WTC11 (cell line): ENCODE data around the gene FRMD5. TPM values are rescaled to one million over a fixed set of nuclear protein-coding genes. Genes with fewer than 3 reads are reported as not detected.

ENCODE experiments used
- ATAC-seq: fragments of 200-7000 bp; cut with Tn5 transposase; 2 replicates; pipeline ENCODE4 v1.10.0; 2021; ENCODE audit warnings: mild to moderate bottlenecking, moderate library complexity
- CTCF ChIA-PET: fragments of 300-600 bp; sonication (Branson Sonifier 250); formaldehyde crosslinking; loops from one replicate; lab custom pipeline; 2021; ENCODE audit warnings: antibody characterized with exemption; lab: Charles Lee
- POLR2A ChIA-PET: fragments of 350-600 bp; sonication (Branson Sonifier 250); formaldehyde crosslinking; loops from one replicate; lab custom pipeline; 2021; ENCODE audit warnings: antibody characterized with exemption; lab: Charles Lee
- DNase-seq: peaks from one replicate; pipeline ENCODE4 v3.0.0; 2021; ENCODE audit warnings: low spot score
- H3K27ac Mint-ChIP-seq: 2 replicates; pipeline ENCODE4 v1.8.0; 2021; ENCODE audit warnings: mixed read lengths
- H3K27me3 Mint-ChIP-seq: 2 replicates; pipeline ENCODE4 v1.8.0; 2021; ENCODE audit warnings: low read depth, mild to moderate bottlenecking, moderate library complexity, mixed read lengths
- H3K36me3 Mint-ChIP-seq: 2 replicates; pipeline ENCODE4 v1.8.0; 2021; ENCODE audit warnings: mixed read lengths
- H3K4me1 Mint-ChIP-seq: 2 replicates; pipeline ENCODE4 v1.8.0; 2022; ENCODE audit warnings: mixed read lengths
- H3K4me3 Mint-ChIP-seq: 2 replicates; pipeline ENCODE4 v1.8.0; 2021; ENCODE audit warnings: mild to moderate bottlenecking, moderate library complexity, mixed read lengths
- H3K9me3 Mint-ChIP-seq: 2 replicates; pipeline ENCODE4 v1.8.0; 2021; ENCODE audit warnings: mixed read lengths
- ATF6 ChIP-seq: sonication (generic); formaldehyde crosslinking; IDR thresholded peaks from 2 replicates; pipeline ENCODE4 v1.8.1; 2023; ENCODE audit warnings: mild to moderate bottlenecking, missing genetic modification reagents
- E2F4 ChIP-seq: sonication (generic); formaldehyde crosslinking; IDR thresholded peaks from 2 replicates; pipeline ENCODE4 v1.8.1; 2022; ENCODE audit warnings: low read depth, mild to moderate bottlenecking, moderate library complexity, missing genetic modification reagents, borderline replicate concordance
- FOXP1 ChIP-seq: sonication (generic); formaldehyde crosslinking; IDR thresholded peaks from 2 replicates; pipeline ENCODE4 v1.8.0; 2022; ENCODE audit warnings: missing genetic modification reagents, mild to moderate bottlenecking, moderate library complexity, borderline replicate concordance
- GABPB1 ChIP-seq: sonication (generic); formaldehyde crosslinking; IDR thresholded peaks from 2 replicates; pipeline ENCODE4 v1.8.1; 2023; ENCODE audit warnings: mild to moderate bottlenecking, missing genetic modification reagents
- HMGA2 ChIP-seq: fragments of 250-450 bp; sonication (Bioruptor Pico); IDR thresholded peaks from 2 replicates; pipeline ENCODE4 v1.4.0; 2021; ENCODE audit warnings: mild to moderate bottlenecking, moderate library complexity
- HMGXB4 ChIP-seq: sonication (generic); formaldehyde crosslinking; IDR thresholded peaks from 2 replicates; pipeline ENCODE4 v1.8.1; 2023; ENCODE audit warnings: mild to moderate bottlenecking, moderate library complexity, missing genetic modification reagents
- NFYB ChIP-seq: sonication (generic); formaldehyde crosslinking; conservative IDR thresholded peaks from 2 replicates; pipeline ENCODE4 v1.8.0; 2022; ENCODE audit warnings: low read depth, missing genetic modification reagents
- OVOL2 ChIP-seq: fragments of 250-450 bp; sonication (Bioruptor Pico); IDR thresholded peaks from 2 replicates; pipeline ENCODE4 v1.9.0; 2021; ENCODE audit warnings: mild to moderate bottlenecking, borderline replicate concordance
- SP1 ChIP-seq: sonication (generic); formaldehyde crosslinking; conservative IDR thresholded peaks from 2 replicates; pipeline ENCODE4 v1.8.1; 2022; ENCODE audit warnings: missing genetic modification reagents
- TCF7 ChIP-seq: sonication (generic); formaldehyde crosslinking; IDR thresholded peaks from 2 replicates; pipeline ENCODE4 v1.8.0; 2022; ENCODE audit warnings: mild to moderate bottlenecking, low read depth, missing genetic modification reagents, moderate library complexity
- USF2 ChIP-seq: sonication (generic); formaldehyde crosslinking; IDR thresholded peaks from 2 replicates; pipeline ENCODE4 v1.8.1; 2023; ENCODE audit warnings: mild to moderate bottlenecking, missing genetic modification reagents, moderate library complexity
- ZNF281 ChIP-seq: sonication (generic); formaldehyde crosslinking; IDR thresholded peaks from 2 replicates; pipeline ENCODE4 v1.8.0; 2023; ENCODE audit warnings: mild to moderate bottlenecking, missing genetic modification reagents
- total RNA-seq: library from RNA; stranded (reverse); gene quantifications from 3 replicates; pipeline ENCODE4 v1.2.3, GENCODE V29; 2021

FRMD5 gene
- total RNA-seq, 1 experiment from 2014 or later: 14.1 TPM

GRCh38 chr15:43975770-43976169 is 219.3 kb downstream of the FRMD5 start:
- no peak overlapping the region for H3K4me3 Mint-ChIP-seq
- H3K27me3 Mint-ChIP-seq: no peaks in the 10 kb centered on the region
- no peak overlapping the region for H3K27ac Mint-ChIP-seq
- DNase-seq (no peak), ATAC-seq (no peak)
- peaks cover 22% of the 10 kb centered on the region for H3K4me1 Mint-ChIP-seq
- TF ChIP-seq NFYB (CRISPR knock-in tag): no peak
- no peak for TF ChIP-seq FOXP1 (CRISPR knock-in tag)
- no peak for TF ChIP-seq TCF7 (CRISPR knock-in tag)
- no peak for TF ChIP-seq OVOL2 (CRISPR knock-in tag)
- no peak for TF ChIP-seq ATF6
- TF ChIP-seq HMGA2 (CRISPR knock-in tag): no peak
- H3K9me3 Mint-ChIP-seq: peaks cover 9% of the 10 kb centered on the region
- CTCF ChIA-PET: no interaction called here
- POLR2A ChIA-PET: no interaction called here
- H3K36me3 Mint-ChIP-seq: no peaks in the 10 kb centered on the region

GRCh38 chr15:43975326-43975725 is 219.7 kb downstream of the FRMD5 start:
- no peak for TF ChIP-seq SP1 (CRISPR knock-in tag)
- H3K4me1 Mint-ChIP-seq: peaks cover 24% of the 10 kb centered on the region
- no peak for ATAC-seq
- no peak overlapping the region for H3K27ac Mint-ChIP-seq
- H3K9me3 Mint-ChIP-seq: peaks cover 9% of the 10 kb centered on the region
- no peaks in the 10 kb centered on the region for H3K36me3 Mint-ChIP-seq
- no peak for DNase-seq
- ChIA-PET POLR2A (no interaction called here), CTCF (interaction anchor here (0.5 kb wide), 1 partner anchor 329 kb away, joined by 3 read pairs; no protein-coding TSS in a partner anchor)
- H3K4me3 Mint-ChIP-seq: no peak overlapping the region
- H3K27me3 Mint-ChIP-seq: no peaks in the 10 kb centered on the region

- no peaks in the 10 kb centered on the region for H3K36me3 Mint-ChIP-seq
- CTCF ChIA-PET: interaction anchor here (0.5 kb wide), 1 partner anchor 329 kb away, joined by 3 read pairs; no protein-coding TSS in a partner anchor
- H3K4me3 Mint-ChIP-seq: no peak overlapping the region
- POLR2A ChIA-PET: no interaction called here
- H3K27ac Mint-ChIP-seq: no peak overlapping the region
- ATAC-seq (no peak), DNase-seq (no peak)
- peaks cover 9% of the 10 kb centered on the region for H3K9me3 Mint-ChIP-seq
- peaks cover 27% of the 10 kb centered on the region for H3K4me1 Mint-ChIP-seq
- TF ChIP-seq GABPB1 (CRISPR knock-in tag) (no peak), E2F4 (CRISPR knock-in tag) (no peak), ZNF281 (CRISPR knock-in tag) (no peak), HMGXB4 (CRISPR knock-in tag) (no peak), USF2 (no peak)
- no peaks in the 10 kb centered on the region for H3K27me3 Mint-ChIP-seq
Measured at GRCh38 chr15:43974852-43975251, 220.2 kb downstream of the FRMD5 start.
